Urinary bladder (tissue), 4 donors: ENCODE measurements around the gene AMELX. TPM values are rescaled to one million over a fixed set of nuclear protein-coding genes. Genes with fewer than 3 reads are reported as not detected.
A peak's percentile ranks its signal among the peaks of the same experiment; 100 is the strongest.

Experiments
- DNase-seq: peaks from one replicate; pipeline ENCODE4 v3.0.0-alpha.2; 2015; ENCODE audit errors: extremely low spot score
- H3K27ac ChIP-seq: one replicate; pipeline ENCODE4 v1.5.1; 2013; ENCODE audit warnings: low read depth, mild to moderate bottlenecking, moderate library complexity
- H3K36me3 ChIP-seq: one replicate; pipeline ENCODE4 v1.6.1; 2013; ENCODE audit warnings: mild to moderate bottlenecking, moderate library complexity; ENCODE audit not compliant: insufficient read depth
- H3K4me1 ChIP-seq: one replicate; pipeline ENCODE4 v1.6.1; 2013; ENCODE audit warnings: mild to moderate bottlenecking, moderate library complexity; ENCODE audit not compliant: insufficient read depth
- H3K4me3 ChIP-seq: one replicate; pipeline ENCODE4 v1.5.1; 2013; ENCODE audit warnings: low read depth, low read length
- WGBS: extraction: QIAGEN DNeasy Blood & Tissue Kit; methylation state at CpG from one replicate; pipeline ENCODE4 v1.1.7; 2013; 5-methylcytosine and 5-hydroxymethylcytosine counted together
- polyA plus RNA-seq: library from polyadenylated mRNA; stranded (reverse); fragments of 200-250 nt; gene quantifications from one replicate; pipeline ENCODE4 v1.2.3, GENCODE V29; 2013
- total RNA-seq: library from RNA; depleted of rRNA; stranded (reverse); fragments of >200 nt; gene quantifications from one replicate; pipeline ENCODE4 v1.2.3, GENCODE V29; 2014
- donor health status: healthy with polysubstance abuse.
- donor health status: healthy.

AMELX gene
- total and polyA plus RNA-seq, 2 donors = not detected

DNA sequence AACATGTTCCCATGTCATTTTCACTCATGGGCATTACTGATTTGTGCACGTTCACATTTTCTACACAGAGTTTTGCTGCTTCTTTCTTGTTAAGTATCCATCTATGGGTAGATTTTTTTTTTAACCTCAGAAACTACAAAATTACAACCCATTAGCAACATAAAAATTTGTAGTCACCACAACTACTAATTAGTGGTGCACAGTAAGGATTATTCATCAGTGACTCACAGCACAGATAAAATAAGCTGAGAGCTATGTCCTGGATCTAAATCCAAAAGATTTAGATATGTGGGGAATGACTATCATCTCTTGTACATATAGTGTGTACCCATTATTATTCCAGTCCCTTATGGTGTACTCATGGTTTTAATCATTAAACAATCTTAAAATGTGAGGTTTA, 19.7 kb upstream of the AMELX start:
- 90% methylated on average over 1 of the region's 1 CpG for WGBS
- no peak overlapping the region for H3K4me3 ChIP-seq
- no peak for DNase-seq
- H3K27ac ChIP-seq = no peak overlapping the region
- no peaks in the 10 kb centered on the region for H3K36me3 ChIP-seq
- H3K4me1 ChIP-seq = no peaks in the 10 kb centered on the region

DNA sequence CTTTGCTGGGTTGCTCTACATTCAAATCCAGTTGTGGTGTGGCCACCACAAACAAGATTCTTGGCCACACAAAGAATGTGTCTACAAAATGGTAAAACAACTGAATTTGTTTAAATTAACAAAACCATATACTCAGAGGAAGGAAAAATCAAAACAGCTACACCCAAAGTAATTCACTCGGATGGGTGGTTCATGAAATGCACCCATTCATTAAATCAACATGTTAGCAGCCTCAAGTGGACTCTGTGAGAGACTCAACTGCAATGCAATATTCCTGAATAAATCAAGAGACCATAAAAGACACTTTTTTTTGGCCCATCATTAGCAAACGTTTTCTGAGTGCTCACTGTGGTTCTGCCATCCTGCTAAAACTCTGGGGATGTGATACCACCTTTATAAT, 11.2 kb upstream of the AMELX start:
- WGBS = 71% methylated on average over 2 of the region's 2 CpGs
- Histone ChIP-seq H3K4me3 (no peak overlapping the region), H3K36me3 (no peaks in the 10 kb centered on the region), H3K27ac (no peak overlapping the region), H3K4me1 (no peaks in the 10 kb centered on the region)
- no peak for DNase-seq

DNA sequence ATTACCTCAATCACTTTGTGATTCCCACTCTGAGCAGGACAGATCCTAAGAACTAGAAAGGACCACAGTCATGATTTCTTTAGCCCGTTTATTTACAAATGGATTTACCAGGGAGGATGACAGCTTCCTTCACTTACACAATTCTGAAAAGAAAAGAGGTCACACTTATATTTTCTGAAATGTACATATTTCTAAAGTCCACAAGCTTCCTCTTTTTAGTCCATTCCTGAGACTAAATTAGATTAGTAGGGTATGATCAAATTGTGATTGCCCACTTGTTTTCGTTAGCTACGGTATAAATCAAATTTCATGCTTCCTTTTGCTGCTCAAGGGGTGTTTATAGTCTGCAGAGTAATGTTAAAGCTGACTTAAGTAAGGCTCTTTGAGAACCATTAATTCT, 7.6 kb upstream of the AMELX start:
- no peak overlapping the region for H3K27ac ChIP-seq
- H3K36me3 ChIP-seq = no peaks in the 10 kb centered on the region
- 73% methylated on average over 3 of the region's 3 CpGs for WGBS
- DNase-seq = no peak
- no peaks in the 10 kb centered on the region for H3K4me1 ChIP-seq
- H3K4me3 ChIP-seq = no peak overlapping the region

DNA sequence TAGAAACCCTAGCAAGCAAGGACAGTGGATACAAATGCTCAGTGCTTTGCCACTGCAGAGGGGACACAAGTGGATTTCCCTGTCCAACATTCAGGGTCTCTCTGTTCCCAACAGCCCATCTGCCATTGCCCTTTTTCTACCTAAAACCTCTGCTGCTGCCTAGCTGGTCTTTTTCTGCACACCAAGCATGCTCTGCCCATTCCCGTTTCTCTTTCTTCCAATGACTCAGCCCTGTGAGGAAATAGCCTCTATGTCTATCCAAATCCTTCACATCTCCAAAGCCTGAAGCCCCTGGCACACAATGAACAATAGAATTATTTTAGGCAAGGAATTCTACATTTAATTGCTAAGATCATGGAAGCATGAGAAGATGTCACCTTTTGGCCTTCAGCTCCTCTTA, 5.7 kb upstream of the AMELX start:
- no peaks in the 10 kb centered on the region for H3K4me1 ChIP-seq
- H3K27ac ChIP-seq = no peak overlapping the region
- WGBS = 43% methylated on average over 1 of the region's 1 CpG
- H3K36me3 ChIP-seq = no peaks in the 10 kb centered on the region
- no peak for DNase-seq
- no peak overlapping the region for H3K4me3 ChIP-seq

DNA sequence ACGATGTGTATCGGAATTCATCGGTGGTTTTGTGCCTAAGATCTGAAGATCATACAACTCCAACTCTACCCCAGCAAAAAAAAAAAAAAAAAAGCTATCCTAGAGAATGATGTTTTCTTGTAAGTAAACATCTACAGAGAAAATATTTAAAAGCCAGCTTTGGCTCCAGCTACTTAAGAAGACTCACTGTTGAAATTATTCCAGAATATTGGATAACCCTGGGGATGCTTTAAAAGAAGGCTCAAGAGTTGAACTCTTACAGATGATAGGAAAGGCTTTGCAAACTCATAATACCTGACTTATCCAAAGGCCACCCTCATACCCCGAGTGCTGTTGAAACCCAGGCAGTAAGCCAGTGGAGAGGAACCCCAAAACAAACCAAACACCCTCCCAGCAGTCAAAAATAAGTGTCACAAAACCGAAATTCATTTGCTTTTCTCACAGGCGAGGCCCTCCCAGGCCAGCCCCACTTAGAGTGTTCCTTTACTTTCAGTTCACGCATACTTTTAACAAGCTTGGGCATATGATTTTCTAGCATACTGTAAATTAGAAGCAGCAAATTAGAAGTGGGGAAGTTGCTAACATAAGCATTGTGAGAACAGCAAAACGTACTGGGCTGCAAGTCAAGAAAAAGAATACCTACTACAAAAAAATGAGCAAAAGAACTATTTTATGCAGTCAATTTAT, 2.7 kb upstream of the AMELX start:
- 66% methylated on average over 8 of the region's 8 CpGs for WGBS

DNA sequence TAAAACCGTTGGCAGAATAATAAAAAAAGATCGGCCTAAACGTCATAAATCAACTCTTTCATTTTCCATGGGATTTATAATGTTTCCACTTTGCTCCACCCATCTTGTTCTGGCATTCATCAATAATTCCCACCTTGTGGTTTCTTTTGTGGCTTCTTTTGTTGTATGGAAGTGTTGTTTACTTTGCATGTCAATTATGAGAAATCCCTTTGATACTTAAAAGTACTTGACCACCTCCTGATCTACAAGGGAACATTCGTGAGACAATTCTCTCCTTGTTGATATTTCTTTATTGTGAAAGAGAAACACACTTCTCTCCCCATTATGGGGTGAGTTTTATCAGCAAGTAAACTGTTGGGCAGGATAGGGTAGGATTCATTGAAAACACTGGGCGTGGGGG, 2.8 kb downstream of the AMELX start:
- no peak for DNase-seq
- Histone ChIP-seq H3K27ac (no peak overlapping the region), H3K4me3 (no peak overlapping the region)

More for the DNA sequence above, 2.7 kb upstream of the AMELX start:
- no peak overlapping the region for H3K27ac ChIP-seq
- no peak overlapping the region for H3K4me3 ChIP-seq
- H3K36me3 ChIP-seq = no peaks in the 10 kb centered on the region
- no peak for DNase-seq
- no peaks in the 10 kb centered on the region for H3K4me1 ChIP-seq

DNA sequence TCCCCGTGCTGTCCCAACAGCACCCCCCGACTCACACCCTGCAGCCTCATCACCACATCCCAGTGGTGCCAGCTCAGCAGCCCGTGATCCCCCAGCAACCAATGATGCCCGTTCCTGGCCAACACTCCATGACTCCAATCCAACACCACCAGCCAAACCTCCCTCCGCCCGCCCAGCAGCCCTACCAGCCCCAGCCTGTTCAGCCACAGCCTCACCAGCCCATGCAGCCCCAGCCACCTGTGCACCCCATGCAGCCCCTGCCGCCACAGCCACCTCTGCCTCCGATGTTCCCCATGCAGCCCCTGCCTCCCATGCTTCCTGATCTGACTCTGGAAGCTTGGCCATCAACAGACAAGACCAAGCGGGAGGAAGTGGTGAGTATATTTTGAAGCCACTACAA, 5.4 kb downstream of the AMELX start:
- no peak overlapping the region for H3K4me3 ChIP-seq
- no peaks in the 10 kb centered on the region for H3K36me3 ChIP-seq
- no peak overlapping the region for H3K27ac ChIP-seq
- 99% methylated on average over 9 of the region's 9 CpGs for WGBS
- no peak for DNase-seq
- no peaks in the 10 kb centered on the region for H3K4me1 ChIP-seq

More for the DNA sequence above, 2.8 kb downstream of the AMELX start:
- WGBS = 58% methylated on average over 5 of the region's 5 CpGs
- no peaks in the 10 kb centered on the region for H3K36me3 ChIP-seq
- no peaks in the 10 kb centered on the region for H3K4me1 ChIP-seq

DNA sequence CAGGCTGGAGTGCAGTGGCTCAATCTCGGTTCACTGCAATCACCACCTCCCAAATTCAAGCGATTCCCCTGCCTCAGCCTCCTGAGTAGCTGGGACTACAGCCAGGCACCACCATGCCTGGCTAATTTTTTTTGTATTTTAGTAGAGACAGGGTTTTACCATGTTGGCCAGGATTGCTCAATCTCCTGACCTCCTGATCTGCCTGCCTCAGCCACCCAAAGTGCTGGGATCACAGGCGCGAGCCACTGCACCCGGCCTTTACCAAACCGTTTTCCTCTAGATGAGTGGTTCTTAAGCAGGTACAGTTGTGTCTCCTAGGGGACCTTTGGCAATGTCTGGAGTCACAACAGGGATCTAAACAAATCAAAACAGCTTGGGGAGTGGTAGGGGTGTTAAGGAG, 11.6 kb downstream of the AMELX start:
- no peaks in the 10 kb centered on the region for H3K36me3 ChIP-seq
- DNase-seq = no peak
- no peak overlapping the region for H3K27ac ChIP-seq
- 83% methylated on average over 6 of the region's 6 CpGs for WGBS
- no peak overlapping the region for H3K4me3 ChIP-seq
- H3K4me1 ChIP-seq = no peaks in the 10 kb centered on the region

DNA sequence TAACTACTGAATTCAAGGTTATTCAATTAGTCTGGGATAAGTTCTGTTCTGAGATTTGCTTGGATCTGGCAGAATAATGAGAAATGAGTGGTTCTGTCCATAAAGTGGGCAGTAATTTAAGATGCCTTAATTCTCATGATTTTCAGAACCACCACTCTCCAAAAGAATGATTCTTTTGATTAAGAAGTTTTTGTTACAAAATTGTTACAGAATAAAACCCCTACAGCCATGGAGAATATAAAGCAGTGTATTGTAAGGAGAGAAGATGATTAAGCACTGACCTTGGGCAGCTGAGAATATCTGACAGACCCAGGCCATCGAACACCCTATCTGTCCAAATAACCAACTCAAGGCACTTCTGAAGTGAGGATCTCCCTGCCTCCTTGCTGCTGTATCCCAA, 12.4 kb downstream of the AMELX start:
- no peaks in the 10 kb centered on the region for H3K36me3 ChIP-seq
- WGBS = 90% methylated on average over 1 of the region's 1 CpG
- H3K27ac ChIP-seq = no peak overlapping the region
- no peak for DNase-seq
- no peak overlapping the region for H3K4me3 ChIP-seq
- H3K4me1 ChIP-seq = no peaks in the 10 kb centered on the region

DNA sequence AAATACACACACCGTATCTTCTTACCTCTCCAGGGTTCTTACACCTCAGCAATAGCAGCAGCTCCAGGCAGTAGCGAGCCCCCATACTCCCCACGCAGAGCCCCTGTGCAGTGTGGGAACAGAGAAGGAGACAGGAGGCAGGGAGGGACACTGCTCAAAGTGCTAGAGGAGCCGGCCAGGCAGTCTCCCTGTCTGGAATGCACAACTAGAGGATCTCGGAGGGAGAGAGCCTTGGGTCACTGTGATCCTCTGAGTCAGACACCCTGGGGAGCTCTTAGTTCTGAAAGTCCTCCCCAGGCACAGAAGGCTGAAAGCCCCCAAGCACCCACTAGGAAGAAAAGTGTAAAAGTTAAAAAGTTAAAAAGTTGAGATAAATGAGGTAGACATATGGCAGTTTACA, 16.0 kb downstream of the AMELX start:
- H3K4me3 ChIP-seq = no peak overlapping the region
- H3K36me3 ChIP-seq = no peaks in the 10 kb centered on the region
- no peak overlapping the region for H3K27ac ChIP-seq
- 63% methylated on average over 5 of the region's 5 CpGs for WGBS
- no peak for DNase-seq
- H3K4me1 ChIP-seq = no peaks in the 10 kb centered on the region

DNA sequence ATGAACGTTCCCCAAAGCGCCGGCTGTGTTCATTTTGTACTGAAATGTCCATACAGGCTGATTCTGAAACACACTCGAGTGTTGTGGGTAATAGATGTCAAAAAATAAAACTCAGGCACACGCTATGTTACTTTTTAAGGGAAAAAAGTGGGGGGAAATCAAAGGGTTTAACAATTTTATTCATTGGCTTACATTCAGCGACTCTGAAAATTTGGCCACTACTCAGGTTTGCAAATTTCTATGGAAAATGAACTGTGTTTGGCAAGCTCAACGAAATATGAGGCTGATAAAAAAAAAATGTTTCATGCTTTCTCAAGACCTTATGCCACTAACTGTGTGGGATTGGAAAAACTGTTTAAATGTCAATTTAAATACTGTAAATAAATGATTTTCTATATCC, 18.5 kb downstream of the AMELX start:
- no peak for DNase-seq
- 56% methylated on average over 7 of the region's 7 CpGs for WGBS
- no peak overlapping the region for H3K27ac ChIP-seq
- no peaks in the 10 kb centered on the region for H3K36me3 ChIP-seq
- H3K4me1 ChIP-seq = no peaks in the 10 kb centered on the region
- H3K4me3 ChIP-seq = no peak overlapping the region

DNA sequence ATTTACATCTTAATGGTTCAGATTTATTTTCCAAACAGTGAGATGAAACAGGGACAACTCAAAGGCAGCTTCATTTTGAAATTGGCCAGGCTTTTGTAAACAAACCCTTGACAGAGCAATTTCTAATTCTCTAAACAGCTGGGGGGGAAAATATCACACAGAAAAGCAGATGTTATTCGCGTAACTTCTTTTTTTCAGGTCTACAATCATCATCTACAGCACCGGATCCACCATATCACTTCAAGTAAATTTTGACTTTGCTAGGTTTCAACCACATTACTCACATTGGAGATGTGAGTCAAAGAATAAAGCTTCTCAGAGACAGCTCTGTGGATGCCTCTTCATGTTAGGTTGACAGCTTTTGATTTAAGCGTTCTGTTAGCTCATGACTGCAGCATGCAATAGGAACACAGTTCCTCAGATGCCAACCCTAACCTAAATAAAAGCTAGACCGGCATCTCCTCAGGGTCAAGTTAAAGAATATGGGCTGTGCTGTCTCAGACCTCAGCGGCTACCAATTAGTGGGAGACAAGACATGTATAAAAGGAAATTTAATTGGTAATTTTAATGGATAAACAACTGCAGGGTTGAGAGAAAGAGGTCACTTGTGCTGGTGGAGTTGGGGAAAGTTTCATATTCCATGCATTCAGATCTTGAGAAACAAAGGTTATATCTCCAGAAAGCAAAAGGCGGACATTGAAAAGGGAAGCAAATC, 26.8 kb downstream of the AMELX start:
- no peak for DNase-seq
- Histone ChIP-seq H3K4me1 (no peaks in the 10 kb centered on the region), H3K27ac (peak overlapping the region; percentile 23), H3K4me3 (no peak overlapping the region), H3K36me3 (no peaks in the 10 kb centered on the region)
- 40% methylated on average over 7 of the region's 7 CpGs for WGBS

DNA sequence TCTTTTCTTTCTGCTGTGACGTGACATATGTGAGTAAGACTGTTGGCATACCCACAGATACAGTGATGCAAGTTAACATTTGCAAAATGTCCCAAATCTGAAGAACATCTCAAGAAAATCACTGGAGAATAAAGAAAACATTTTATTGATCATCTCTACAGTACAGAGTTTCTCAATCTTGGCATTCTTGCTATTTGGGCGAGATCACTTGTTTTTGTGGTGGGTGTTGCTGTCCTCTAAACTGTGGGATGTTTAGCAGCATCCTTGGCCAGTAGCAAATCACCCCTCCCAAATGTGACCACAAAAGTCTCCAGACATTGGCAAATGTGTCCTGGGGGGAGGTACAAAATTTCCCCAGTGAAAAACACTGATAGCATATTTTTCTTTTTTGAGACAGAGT, 28.8 kb downstream of the AMELX start:
- 72% methylated on average over 2 of the region's 2 CpGs for WGBS
- DNase-seq = no peak
- no peaks in the 10 kb centered on the region for H3K36me3 ChIP-seq
- H3K4me3 ChIP-seq = no peak overlapping the region
- no peaks in the 10 kb centered on the region for H3K4me1 ChIP-seq
- no peak overlapping the region for H3K27ac ChIP-seq

DNA sequence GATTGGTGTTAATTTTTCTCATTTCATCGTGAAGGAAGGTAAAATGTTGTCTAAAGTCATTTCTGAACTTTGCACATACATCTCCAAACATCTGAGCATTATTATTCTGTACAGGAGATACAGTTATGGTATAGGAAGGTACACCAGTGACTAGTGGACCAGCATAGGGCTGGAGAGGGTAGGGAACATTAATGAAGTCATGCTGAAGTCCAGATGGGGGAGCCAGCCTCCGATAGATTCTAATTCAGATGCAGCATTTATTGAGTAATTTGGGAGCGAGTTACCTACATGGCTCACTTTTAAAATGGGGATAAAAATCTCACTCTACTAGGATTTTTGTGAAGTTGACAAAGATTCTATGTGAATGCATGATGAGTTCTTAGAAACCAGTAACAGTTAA, 34.9 kb downstream of the AMELX start:
- WGBS = 88% methylated on average over 3 of the region's 3 CpGs
- no peaks in the 10 kb centered on the region for H3K36me3 ChIP-seq
- H3K27ac ChIP-seq = no peak overlapping the region
- DNase-seq = no peak
- no peaks in the 10 kb centered on the region for H3K4me1 ChIP-seq
- H3K4me3 ChIP-seq = no peak overlapping the region
